ENCODE measurements around the gene GPC1.

The GPC1 gene

DNA sequence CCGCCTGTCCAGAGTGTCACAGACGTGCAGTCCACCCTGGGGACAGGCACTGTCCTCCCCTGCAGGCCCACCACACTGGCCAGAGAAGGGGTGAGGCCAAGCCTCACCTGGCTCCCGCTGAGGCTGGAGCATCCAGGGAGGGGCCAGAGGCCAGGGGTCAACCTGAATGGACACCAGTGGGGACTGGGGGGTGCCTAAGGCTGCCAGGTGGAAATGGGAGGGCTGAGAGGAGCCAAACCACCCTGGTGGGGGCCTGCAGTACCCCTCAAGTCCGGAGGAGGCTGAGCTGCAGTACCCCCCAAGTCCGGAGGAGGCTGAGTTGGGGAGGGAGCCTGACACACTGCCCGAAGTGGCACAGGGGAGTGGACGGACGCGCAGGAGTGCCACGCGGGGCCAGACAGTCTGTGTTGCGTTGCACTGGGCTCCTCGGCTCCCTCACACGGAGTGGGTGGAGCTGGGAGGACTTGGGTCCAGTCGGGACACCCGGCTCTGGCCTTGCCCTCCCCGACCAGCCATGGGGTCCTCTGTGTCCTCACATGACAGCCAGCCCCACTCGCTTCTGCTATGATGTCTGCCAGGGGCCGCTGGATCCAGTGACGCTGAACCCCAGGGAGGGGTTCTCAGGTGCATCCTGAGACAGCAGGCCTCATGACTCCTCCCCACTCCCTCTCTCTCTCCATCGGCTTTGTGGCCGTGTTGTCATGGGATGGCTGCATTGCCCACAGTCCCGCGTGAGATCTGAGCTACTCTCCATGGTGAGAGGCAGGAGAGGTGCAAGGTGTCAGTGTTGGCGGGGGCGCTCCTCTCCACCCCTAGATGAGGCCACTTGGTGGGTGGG is 22.3 kb upstream of the GPC1 start:
- DNase-seq, result no peak

- no peak for DNase-seq
Measured at GRCh38 chr2:240413813-240414429, 21.5 kb upstream of the GPC1 start.

- DNase-seq, result no peak
Measured at GRCh38 chr2:240416821-240417220, 18.6 kb upstream of the GPC1 start.

- no peak for DNase-seq
Measured at GRCh38 chr2:240418311-240418710, 17.2 kb upstream of the GPC1 start.

DNA sequence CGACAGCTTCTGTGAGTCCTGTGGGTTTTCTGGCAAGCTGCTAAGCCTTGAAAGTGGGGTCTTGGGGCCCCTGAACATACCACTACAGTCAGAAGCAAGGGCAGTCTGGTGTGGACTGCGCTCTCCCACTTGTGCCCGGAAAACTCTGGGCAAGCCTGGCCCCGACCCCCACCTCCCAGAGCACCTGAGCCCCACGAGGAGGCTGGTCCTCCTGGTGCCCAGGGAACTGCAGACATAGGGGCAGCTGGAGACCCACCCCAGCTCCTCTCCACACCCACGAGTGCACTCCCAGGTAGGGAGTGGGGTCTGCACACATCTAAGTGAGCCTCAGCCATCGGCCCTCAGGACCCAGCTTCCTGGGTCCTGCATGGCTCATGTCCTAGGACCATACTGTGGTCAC is 16.2 kb upstream of the GPC1 start:
- DNase-seq, result no peak

DNA sequence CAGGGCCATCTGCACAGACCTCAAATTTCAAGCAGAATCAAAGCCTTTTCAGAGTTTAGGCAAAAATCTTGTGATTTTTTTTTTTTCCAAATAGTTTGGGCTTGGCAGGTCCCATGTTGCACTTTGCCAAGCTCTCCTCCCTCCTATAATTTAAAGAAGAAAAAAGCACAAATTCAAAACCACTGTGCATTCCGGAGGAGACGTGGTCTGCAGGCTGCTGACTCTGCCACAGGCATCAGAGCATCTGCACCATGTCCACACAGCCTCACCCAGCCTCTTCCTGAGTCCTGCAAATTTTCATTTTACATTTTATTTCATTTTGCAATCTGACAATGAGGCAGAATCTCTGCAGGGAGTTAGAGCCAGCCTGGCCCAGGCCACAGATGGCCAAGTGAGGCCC is 15.7 kb upstream of the GPC1 start:
- no peak for DNase-seq

DNA sequence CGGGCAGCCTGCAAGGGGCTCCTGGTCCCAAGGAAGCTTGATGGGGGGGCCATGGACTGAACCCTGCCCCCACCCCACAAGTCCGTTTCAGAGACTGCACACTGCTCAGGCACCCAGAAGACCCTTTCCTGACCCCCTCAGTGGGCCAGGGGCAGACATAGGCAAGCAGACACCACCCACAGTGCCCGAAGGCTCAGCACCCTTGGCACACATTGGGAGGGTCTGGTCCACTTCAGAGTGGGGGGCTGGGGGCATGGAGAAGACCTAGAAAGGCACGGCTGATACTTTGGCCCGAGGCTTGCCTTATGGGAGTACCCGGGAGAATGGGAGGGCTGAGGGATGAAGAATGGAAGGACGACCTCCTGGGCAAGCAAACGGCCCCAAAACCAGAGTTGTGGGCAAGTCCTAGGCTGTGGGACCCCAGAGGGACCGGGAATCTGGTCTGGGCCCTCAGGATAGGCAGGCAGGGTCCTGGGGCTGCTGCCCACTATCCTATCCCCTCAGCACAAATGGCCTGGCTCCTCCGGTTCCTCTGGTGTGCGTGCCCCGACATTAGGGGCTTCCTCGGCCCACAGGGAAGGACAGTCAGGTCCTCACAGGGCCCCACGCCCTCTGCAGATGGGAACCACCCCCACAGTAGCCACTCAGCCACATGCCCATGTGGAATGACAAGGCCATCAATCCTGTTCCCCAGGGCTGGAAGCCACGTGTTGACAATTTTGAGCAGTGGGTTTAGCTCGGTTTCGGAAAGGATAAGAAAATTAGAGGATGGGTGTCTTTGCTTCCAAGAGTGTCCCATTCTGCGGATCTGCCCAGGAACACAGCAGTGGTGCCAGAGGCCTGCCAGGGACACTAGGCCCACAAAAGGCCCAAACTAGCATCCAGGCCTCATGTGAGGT is 15.0 kb upstream of the GPC1 start:
- DNase-seq, result no peak

GRCh38 chr2:240421381-240421780 is 14.1 kb upstream of the GPC1 start:
- no peak for DNase-seq

- no peak for DNase-seq
Measured at GRCh38 chr2:240422658-240423329, 12.7 kb upstream of the GPC1 start.

- DNase-seq, result no peak
Measured at GRCh38 chr2:240423788-240424191, 11.7 kb upstream of the GPC1 start.

DNA sequence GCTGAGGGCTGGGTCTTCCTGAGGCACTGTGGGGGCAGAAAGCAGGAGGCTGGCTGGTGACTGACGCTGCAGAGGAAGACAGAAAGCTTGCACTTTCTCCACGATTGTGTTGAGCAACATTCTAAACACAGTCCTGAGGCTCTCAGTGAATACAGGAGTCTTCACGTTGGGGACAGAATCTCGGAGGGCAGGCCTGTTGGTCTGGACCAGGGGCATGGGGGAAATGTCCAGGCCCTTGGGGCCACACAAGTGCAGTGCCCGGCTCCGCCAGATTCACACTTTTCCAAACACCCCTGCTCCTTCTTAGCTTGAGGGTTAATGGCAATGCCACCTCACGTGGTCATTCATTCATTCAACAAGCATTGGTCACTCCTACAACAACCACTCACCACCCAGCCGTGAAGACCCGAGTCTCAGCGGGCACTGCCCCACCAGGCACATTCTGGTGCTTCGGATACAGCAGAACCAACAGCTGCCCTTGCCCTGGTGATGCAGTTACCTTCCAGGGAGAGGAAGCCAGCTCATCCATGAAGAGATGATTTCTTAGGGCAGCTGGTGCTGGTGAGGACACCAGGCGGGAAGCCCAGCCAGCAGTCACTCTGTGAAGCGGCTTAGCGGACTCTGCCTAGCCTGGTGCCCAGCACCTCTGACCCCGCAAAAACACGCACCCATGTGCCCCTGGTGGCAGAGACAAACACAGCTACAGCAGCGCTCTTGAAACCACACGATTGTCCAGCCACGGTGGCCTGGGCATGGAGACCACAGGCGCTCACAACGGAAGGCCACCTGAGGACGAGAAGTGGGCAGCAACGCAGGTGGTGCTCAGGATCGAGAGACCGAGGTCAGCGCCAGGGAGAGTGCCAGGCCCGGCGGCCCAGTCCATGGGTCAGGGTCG is 10.9 kb upstream of the GPC1 start:
- DNase-seq, result no peak

- no peak for DNase-seq
Measured at GRCh38 chr2:240425236-240425615, 10.2 kb upstream of the GPC1 start.

GRCh38 chr2:240425697-240426096 is 9.8 kb upstream of the GPC1 start:
- no peak for DNase-seq

GRCh38 chr2:240426845-240427721 is 8.4 kb upstream of the GPC1 start:
- no peak for DNase-seq

GRCh38 chr2:240427729-240428128 is 7.7 kb upstream of the GPC1 start:
- DNase-seq, result no peak

GRCh38 chr2:240428245-240428644 is 7.2 kb upstream of the GPC1 start:
- no peak for DNase-seq

DNA sequence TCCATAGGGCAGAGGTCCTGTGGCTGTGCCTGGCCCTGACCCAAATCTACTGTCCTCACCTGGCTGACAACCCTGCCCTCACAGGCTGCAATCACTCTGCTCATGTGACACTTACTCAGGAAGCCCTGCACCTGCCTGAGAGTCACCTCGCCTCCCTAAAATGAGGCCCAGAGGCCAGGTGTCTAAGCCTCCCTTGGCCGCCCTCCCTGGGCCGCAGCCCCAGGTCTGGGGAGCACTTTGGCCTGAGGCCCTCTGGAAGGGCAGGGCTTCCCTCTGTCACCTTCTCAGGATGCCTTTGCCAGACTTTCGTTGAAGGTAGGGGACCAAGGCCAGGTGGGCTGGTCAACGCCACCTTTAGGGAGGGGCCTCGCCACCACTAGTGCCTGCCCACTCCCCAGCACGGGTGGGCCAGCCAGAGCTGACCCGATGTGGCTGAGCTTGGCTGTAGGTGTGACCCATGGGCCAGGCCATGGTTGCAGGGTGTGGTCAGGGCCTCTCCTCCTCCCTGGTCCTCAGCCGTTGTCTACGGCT is 6.1 kb upstream of the GPC1 start:
- DNase-seq, result no peak

DNA sequence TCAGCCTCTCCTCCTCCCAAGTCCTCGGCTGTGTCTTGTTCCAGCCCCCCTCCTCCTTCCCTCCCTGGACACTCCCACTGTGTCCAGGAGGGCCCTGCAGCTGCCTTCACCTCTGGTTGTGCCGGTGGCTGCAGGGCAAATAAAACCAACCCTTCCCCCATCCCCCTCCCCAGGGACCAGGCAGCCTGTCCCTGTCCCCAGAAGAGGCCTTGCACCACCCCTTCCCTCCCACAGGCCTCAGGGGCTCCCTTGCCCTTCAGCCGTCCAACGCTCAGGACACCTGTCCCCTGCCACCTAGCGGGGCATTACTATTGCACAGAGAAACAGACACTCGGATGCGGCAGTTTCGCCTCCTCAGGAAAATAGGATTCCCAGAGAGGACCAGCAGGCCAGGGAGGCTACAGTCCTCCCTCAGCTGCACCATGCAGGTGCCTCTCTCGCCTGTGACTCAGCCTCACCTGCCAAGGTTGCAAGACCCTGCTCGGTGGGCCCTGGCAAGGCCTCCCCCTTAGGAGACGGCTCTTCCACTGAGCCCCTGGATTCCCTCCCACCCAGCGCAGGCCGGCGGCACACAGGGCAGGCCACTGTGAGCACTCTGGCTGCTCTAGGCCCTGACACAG is 5.5 kb upstream of the GPC1 start:
- no peak for DNase-seq

- DNase-seq, result no peak
Measured at GRCh38 chr2:240430595-240430994, 4.9 kb upstream of the GPC1 start.

DNA sequence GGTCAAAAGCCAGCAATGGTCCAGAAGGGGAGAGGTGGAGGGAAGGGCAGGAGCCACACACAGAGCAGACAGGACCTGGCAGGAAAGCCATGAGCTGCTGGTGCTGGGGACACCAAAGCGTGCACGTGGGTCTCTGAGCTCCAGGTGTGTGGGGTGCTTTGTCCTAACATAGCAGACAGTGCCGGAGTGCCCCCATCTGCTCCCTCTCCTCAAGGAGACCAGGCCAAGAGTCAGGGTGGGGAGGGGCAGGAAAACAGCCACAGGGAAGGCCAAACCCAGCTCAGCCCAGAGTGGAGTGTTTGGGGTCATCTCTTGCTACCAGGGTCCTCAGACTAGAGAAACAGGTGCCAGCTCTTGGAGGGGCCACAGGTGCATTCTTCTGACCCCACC is 4.2 kb upstream of the GPC1 start:
- no peak for DNase-seq

Data from NK-92 treated with Interleukin-12 subunit alpha and Interleukin-12 subunit beta, amount 100 ng/mL, for 24 hours (cell line).